GM12801 (cell line): ENCODE results near the gene MYLK.

Experiments used
- CTCF ChIP-seq: IDR thresholded peaks from one replicate; pipeline ENCODE4 v1.5.1; 2011; ENCODE audit warnings: control low read depth; ENCODE audit not compliant: insufficient read length; ENCODE audit errors: extremely low read depth

MYLK gene

DNA sequence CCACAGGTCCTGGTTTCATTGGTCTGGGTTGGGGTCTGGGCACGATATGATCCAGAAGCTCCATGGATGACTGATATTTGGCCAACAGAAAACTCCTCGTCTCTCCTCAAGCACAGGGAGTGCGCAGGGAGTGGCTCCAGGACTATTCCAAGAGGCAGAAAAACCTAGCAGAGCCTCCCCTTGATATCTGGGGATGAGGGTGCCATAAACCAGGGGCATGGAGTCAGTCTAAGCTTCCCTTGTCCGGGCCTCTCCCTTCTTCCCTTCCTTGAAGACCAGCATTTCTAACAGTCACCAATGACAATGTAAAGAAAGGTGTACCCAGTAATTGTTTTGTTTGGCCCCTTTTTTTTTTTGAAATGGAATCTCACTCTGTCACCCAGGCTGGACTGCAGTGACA is 199.9 kb downstream of the MYLK start:
- TF ChIP-seq CTCF, result no peak

- TF ChIP-seq CTCF, result no peak
Observed at GRCh38 chr3:123683505-123684154, 200.5 kb downstream of the MYLK start.

DNA sequence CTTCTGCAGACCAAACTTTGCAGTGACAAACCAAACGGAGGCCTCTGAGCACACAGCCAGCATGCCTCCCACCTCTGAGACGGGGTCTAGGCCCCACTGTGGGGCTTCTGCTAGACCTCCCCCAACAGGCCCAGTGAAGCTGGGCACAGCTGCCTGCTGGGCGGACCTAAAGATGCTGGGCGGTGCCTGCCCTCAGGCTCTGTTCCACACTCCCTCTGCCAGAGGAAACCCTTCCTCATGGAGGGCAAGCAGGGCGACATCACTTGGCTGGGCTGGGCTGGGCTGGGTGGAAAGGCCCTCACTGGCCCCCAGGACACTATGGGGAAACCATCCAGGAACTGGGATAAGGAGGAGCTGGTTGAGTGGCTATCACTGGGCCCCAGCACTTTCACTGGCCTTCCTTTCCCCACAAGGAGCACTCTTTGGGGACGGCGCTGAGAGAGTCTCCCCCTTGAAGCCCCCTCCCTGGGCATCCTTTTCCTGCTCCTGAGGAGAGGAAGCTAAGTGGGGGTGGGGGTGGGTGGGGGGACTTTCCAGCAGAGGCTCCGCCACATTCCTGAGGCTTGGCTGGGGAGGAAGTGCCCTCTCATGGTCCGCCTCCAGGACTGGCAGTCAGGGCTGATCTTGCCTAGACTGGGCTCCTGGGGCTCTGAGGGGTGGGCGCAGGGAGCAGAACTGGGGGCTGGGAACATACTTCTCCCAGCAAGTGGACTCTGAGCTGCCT is 201.2 kb downstream of the MYLK start:
- TF ChIP-seq CTCF, result no peak

DNA sequence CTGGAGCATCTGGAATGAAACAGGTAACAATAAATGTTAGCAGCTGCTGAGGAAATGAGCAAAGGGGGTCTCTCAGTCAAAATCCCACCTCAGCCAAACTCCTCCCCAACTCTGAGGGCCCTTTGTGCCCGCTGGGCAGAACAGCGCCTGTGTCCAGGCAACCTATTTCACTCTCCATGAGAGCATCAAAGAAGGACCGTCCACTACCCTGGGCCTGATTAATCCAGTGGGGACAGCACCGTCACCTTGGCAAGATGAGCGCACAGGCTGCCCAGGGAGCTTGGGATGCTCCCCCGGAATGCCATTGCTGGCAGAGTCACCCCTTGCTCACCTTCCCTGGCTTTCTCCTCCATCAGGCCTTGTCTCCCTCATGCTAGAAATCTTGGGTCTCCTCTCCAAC is 201.8 kb downstream of the MYLK start:
- no peak for TF ChIP-seq CTCF

DNA sequence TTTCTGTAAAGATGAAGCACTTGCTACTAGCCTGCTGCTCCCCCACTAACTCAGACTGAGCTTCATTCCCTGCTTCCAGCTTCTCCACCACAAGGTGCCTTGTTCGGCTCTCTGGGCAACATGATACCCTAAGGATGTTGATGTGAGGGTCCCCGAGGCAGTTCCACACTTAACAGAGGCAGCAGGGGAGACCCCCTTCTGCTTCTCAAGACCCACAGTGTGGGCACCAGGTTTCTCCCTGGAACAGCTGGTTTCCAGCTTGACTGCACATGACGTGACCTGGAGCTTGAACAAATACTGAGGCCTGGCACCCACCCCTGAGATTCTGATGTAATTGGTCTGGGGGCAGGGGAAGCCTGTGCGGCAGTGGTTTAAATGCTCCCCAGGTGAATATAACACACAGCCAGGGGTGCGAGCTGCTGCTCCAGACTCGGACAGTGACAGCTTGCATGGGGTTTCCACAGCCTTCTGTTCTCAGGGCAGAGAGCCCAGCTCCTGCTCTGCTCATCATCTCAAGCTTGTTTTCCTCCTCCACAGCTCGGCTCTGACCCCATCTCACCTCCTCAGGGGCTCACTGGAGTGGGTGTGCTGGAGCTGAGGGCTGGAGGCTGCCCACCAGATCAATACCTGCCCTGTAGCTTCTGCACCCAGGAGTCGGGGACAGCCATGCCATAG is 204.3 kb downstream of the MYLK start:
- TF ChIP-seq CTCF, result no peak

- TF ChIP-seq CTCF, result no peak
Observed at GRCh38 chr3:123678108-123678511, 206.0 kb downstream of the MYLK start.

DNA sequence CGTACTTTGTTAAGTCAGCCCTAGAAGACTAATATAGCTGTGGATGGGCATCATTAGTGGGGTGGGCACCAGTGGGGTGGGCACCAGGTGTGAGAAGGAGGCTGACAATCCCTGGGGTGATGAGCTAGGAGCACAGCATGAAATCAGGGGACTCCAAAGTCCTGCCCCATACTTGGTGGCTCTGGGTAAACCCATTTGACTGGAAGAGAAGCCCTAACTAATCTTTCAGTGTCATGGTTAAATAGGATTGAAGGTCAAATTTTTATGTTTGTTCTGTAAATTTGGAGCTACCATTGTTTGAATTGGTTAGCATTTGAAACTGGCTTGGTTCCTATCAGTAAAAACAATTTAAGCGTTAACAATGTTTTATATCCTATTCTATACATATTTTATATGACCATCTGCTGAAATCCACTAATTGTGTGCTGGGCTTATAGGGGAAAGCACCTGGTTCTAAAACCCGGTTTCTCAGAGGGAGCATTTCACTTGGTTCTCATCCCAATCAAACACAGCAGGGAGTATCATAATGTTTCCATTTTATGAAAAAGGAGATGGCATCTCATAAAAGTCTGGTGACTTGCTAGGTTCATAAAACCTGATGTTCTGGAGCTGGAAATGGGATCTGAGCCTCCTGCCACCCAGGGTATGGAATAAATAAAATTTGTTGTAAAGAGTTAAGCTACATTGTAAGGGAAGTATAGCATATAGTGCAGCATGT is 211.5 kb downstream of the MYLK start:
- no peak for TF ChIP-seq CTCF
